ENCODE results near the gene PRUNE2. TPM values are rescaled to one million over a fixed set of nuclear protein-coding genes. Genes with fewer than 3 reads are reported as not detected.

PRUNE2 gene
- total and polyA plus RNA-seq, 2 experiments from 2014 or later, result 0.46 to 4.1 TPM

- H3K27ac ChIP-seq, result no peak overlapping the region
- H3K4me1 ChIP-seq (ENCODE audit: insufficient read depth), result no peaks in the 10 kb centered on the region
- H3K4me3 ChIP-seq, result no peak overlapping the region
- H3K9me2 ChIP-seq (replicated peaks; ENCODE audit: insufficient read depth), result no peaks in the 10 kb centered on the region
- WGBS (ENCODE audit: low lambda C conversion rate, missing lambda C conversion rate), result 93% methylated on average over 3 of the region's 3 CpGs
- H3K9me3 ChIP-seq (ENCODE audit: low read depth), result no peaks in the 10 kb centered on the region
- H4K20me1 ChIP-seq (ENCODE audit: insufficient read depth, poor library complexity, severe bottlenecking), result no peaks in the 10 kb centered on the region
- no peak overlapping the region for H2AFZ ChIP-seq
- H3K36me3 ChIP-seq (replicated peaks; ENCODE audit: insufficient read depth, low read depth), result no peaks in the 10 kb centered on the region
- H3K79me2 ChIP-seq, result no peaks in the 10 kb centered on the region
- no peak for DNase-seq (ENCODE audit: low spot score)
- no peak overlapping the region for H3K4me2 ChIP-seq
- no peak for TF ChIP-seq EZH2phosphoT487 (IDR thresholded peaks at IDR 0.05; ENCODE audit: low read depth, severe bottlenecking, unreplicated experiment)
- no peak for TF ChIP-seq CTCF (IDR thresholded peaks at IDR 0.05; ENCODE audit: poor library complexity)
- no peaks in the 10 kb centered on the region for H3K27me3 ChIP-seq
These were observed 139.8 kb downstream of the PRUNE2 start for GRCh38 chr9:76766126-76766525.

GRCh38 chr9:76764138-76764537 is 141.8 kb downstream of the PRUNE2 start, which contains the start of gene PCA3:
TSS of gene PCA3 (plus strand) at chr9:76764438.
- no peaks in the 10 kb centered on the region for H3K36me3 ChIP-seq (replicated peaks; ENCODE audit: insufficient read depth, low read depth)
- H3K79me2 ChIP-seq, result no peaks in the 10 kb centered on the region
- no peaks in the 10 kb centered on the region for H3K9me3 ChIP-seq (ENCODE audit: low read depth)
- DNase-seq (ENCODE audit: low spot score), result no peak
- H3K4me3 ChIP-seq, result no peak within 1 kb of the TSS
- H3K4me2 ChIP-seq, result no peak within 1 kb of the TSS
- 96% methylated on average over 4 of the region's 4 CpGs for WGBS (ENCODE audit: low lambda C conversion rate, missing lambda C conversion rate)
- no peaks in the 10 kb centered on the region for H3K9me2 ChIP-seq (replicated peaks; ENCODE audit: insufficient read depth)
- H3K4me1 ChIP-seq (ENCODE audit: insufficient read depth), result no peaks in the 10 kb centered on the region
- no peak for TF ChIP-seq EZH2 (IDR thresholded peaks at IDR 0.05; ENCODE audit: borderline replicate concordance)
- no peak within 1 kb of the TSS for H2AFZ ChIP-seq
- H4K20me1 ChIP-seq (ENCODE audit: insufficient read depth, poor library complexity, severe bottlenecking), result no peaks in the 10 kb centered on the region
- no peak within 1 kb of the TSS for H3K27ac ChIP-seq
- H3K27me3 ChIP-seq, result no peaks in the 10 kb centered on the region

- TF ChIP-seq EZH2 (IDR thresholded peaks at IDR 0.05; ENCODE audit: borderline replicate concordance) (no peak), EZH2phosphoT487 (IDR thresholded peaks at IDR 0.05; ENCODE audit: low read depth, severe bottlenecking, unreplicated experiment) (no peak), CTCF (IDR thresholded peaks at IDR 0.05; ENCODE audit: poor library complexity) (peak; percentile 56)
- no peaks in the 10 kb centered on the region for H3K36me3 ChIP-seq (replicated peaks; ENCODE audit: insufficient read depth, low read depth)
- no peak overlapping the region for H2AFZ ChIP-seq
- H3K9me3 ChIP-seq (ENCODE audit: low read depth), result no peaks in the 10 kb centered on the region
- no peaks in the 10 kb centered on the region for H3K79me2 ChIP-seq
- WGBS (ENCODE audit: low lambda C conversion rate, missing lambda C conversion rate), result 30% methylated on average over 1 of the region's 1 CpG
- no peaks in the 10 kb centered on the region for H3K9me2 ChIP-seq (replicated peaks; ENCODE audit: insufficient read depth)
- no peak overlapping the region for H3K27ac ChIP-seq
- DNase-seq (ENCODE audit: low spot score), result no peak
- no peaks in the 10 kb centered on the region for H3K4me1 ChIP-seq (ENCODE audit: insufficient read depth)
- H4K20me1 ChIP-seq (ENCODE audit: insufficient read depth, poor library complexity, severe bottlenecking), result no peaks in the 10 kb centered on the region
- no peak overlapping the region for H3K4me3 ChIP-seq
- H3K4me2 ChIP-seq, result no peak overlapping the region
- no peaks in the 10 kb centered on the region for H3K27me3 ChIP-seq
These were observed 144.5 kb downstream of the PRUNE2 start for GRCh38 chr9:76761448-76761847.

- H3K79me2 ChIP-seq, result no peaks in the 10 kb centered on the region
- no peak overlapping the region for H3K27ac ChIP-seq
- no peaks in the 10 kb centered on the region for H3K9me3 ChIP-seq (ENCODE audit: low read depth)
- no peaks in the 10 kb centered on the region for H3K9me2 ChIP-seq (replicated peaks; ENCODE audit: insufficient read depth)
- WGBS (ENCODE audit: low lambda C conversion rate, missing lambda C conversion rate), result 67% methylated on average over 6 of the region's 6 CpGs
- H3K36me3 ChIP-seq (replicated peaks; ENCODE audit: insufficient read depth, low read depth), result no peaks in the 10 kb centered on the region
- no peak for TF ChIP-seq EZH2phosphoT487 (IDR thresholded peaks at IDR 0.05; ENCODE audit: low read depth, severe bottlenecking, unreplicated experiment)
- no peak for TF ChIP-seq CTCF (IDR thresholded peaks at IDR 0.05; ENCODE audit: poor library complexity)
- no peak for TF ChIP-seq EZH2 (IDR thresholded peaks at IDR 0.05; ENCODE audit: borderline replicate concordance)
- H2AFZ ChIP-seq, result no peak overlapping the region
- H3K27me3 ChIP-seq, result no peaks in the 10 kb centered on the region
- no peak overlapping the region for H3K4me2 ChIP-seq
- no peak for DNase-seq (ENCODE audit: low spot score)
- H3K4me1 ChIP-seq (ENCODE audit: insufficient read depth), result no peaks in the 10 kb centered on the region
- no peaks in the 10 kb centered on the region for H4K20me1 ChIP-seq (ENCODE audit: insufficient read depth, poor library complexity, severe bottlenecking)
- no peak overlapping the region for H3K4me3 ChIP-seq
These were observed 146.2 kb downstream of the PRUNE2 start for GRCh38 chr9:76759732-76760131.

Data from hepatocyte (in vitro differentiated cells).